RWPE2 (cell line): ENCODE data around the gene CEBPZOS.

Experiments
- ATAC-seq: fragments of 200-7000 bp; cut with Tn5 transposase; 3 replicates; pipeline ENCODE4 v1.9.1; 2021; ENCODE audit warnings: low read depth
- DNase-seq: peaks from one replicate; pipeline ENCODE4 v3.0.0-alpha.2; 2020; ENCODE audit warnings: low spot score
- H3K27ac ChIP-seq: fragments of 450-650 bp; 2 replicates; pipeline ENCODE4 v1.5.1; 2017; ENCODE audit warnings: mild to moderate bottlenecking; ENCODE audit not compliant: poor library complexity, severe bottlenecking
- H3K27me3 ChIP-seq: fragments of 250-450 bp; sonication (Bioruptor Pico); 2 replicates; pipeline ENCODE4 v1.5.1; 2021; ENCODE audit warnings: mild to moderate bottlenecking, moderate library complexity; ENCODE audit not compliant: insufficient read depth, poor library complexity, severe bottlenecking
- H3K36me3 ChIP-seq: fragments of 250-450 bp; sonication (Bioruptor Pico); 2 replicates; pipeline ENCODE4 v1.5.1; 2020; ENCODE audit warnings: low read depth, mild to moderate bottlenecking, moderate library complexity
- H3K4me1 ChIP-seq: fragments of 250-450 bp; sonication (Bioruptor Pico); 2 replicates; pipeline ENCODE4 v1.5.1; 2021; ENCODE audit warnings: mild to moderate bottlenecking, moderate library complexity; ENCODE audit not compliant: insufficient read depth, poor library complexity, severe bottlenecking
- H3K4me3 ChIP-seq: fragments of 250-450 bp; sonication (Bioruptor Pico); 2 replicates; pipeline ENCODE4 v1.5.1; 2021; ENCODE audit warnings: mild to moderate bottlenecking, moderate library complexity; ENCODE audit not compliant: severe bottlenecking
- H3K9me3 ChIP-seq: fragments of 250-450 bp; sonication (Bioruptor Pico); 2 replicates; pipeline ENCODE4 v1.5.1; 2021; ENCODE audit warnings: mild to moderate bottlenecking, moderate library complexity; ENCODE audit not compliant: severe bottlenecking
- TF ChIP-seq, protein P1 (sequence below): fragments of 450-650 bp; IDR thresholded peaks from one replicate; pipeline ENCODE4 v1.5.1; 2017; ENCODE audit warnings: mild to moderate bottlenecking, moderate library complexity; ENCODE audit not compliant: poor library complexity, severe bottlenecking

The CEBPZOS gene

DNA sequence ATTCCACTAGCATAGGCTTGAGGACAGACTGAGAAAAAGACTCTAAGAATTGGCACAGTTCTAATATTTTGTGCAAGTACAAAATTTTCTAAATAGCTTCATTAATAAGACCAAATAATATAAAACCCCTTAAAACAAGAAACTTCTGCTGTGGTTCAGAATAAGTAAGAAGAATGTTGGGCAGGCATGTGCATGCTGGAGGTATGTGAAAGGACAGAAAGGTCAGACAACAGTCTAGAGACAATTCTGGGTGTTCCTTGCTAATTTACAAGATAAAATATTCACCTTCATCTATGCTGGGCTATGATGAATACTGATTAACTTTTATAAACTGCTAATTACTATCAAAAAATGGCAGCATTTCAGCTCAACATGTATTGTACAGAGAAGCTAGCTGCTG lies 14.9 kb downstream of the CEBPZOS start:
- ATAC-seq (no peak), DNase-seq (no peak)
- H3K4me3 ChIP-seq = no peak overlapping the region
- no peak overlapping the region for H3K27ac ChIP-seq
- H3K27me3 ChIP-seq = no peaks in the 10 kb centered on the region
- peaks cover 4% of the 10 kb centered on the region for H3K9me3 ChIP-seq
- TF ChIP-seq, protein P1, sequence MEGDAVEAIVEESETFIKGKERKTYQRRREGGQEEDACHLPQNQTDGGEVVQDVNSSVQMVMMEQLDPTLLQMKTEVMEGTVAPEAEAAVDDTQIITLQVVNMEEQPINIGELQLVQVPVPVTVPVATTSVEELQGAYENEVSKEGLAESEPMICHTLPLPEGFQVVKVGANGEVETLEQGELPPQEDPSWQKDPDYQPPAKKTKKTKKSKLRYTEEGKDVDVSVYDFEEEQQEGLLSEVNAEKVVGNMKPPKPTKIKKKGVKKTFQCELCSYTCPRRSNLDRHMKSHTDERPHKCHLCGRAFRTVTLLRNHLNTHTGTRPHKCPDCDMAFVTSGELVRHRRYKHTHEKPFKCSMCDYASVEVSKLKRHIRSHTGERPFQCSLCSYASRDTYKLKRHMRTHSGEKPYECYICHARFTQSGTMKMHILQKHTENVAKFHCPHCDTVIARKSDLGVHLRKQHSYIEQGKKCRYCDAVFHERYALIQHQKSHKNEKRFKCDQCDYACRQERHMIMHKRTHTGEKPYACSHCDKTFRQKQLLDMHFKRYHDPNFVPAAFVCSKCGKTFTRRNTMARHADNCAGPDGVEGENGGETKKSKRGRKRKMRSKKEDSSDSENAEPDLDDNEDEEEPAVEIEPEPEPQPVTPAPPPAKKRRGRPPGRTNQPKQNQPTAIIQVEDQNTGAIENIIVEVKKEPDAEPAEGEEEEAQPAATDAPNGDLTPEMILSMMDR = no peak
- H3K36me3 ChIP-seq = peaks cover 98% of the 10 kb centered on the region
- H3K4me1 ChIP-seq = no peaks in the 10 kb centered on the region

- H3K4me3 ChIP-seq = no peak overlapping the region
- H3K27ac ChIP-seq = no peak overlapping the region
- DNase-seq = no peak
- ATAC-seq = no peak
- peaks cover 98% of the 10 kb centered on the region for H3K36me3 ChIP-seq
- H3K27me3 ChIP-seq = no peaks in the 10 kb centered on the region
- peaks cover 2% of the 10 kb centered on the region for H3K9me3 ChIP-seq
- TF ChIP-seq, protein P1 = no peak
- no peaks in the 10 kb centered on the region for H3K4me1 ChIP-seq
Observed at GRCh38 chr2:37211939-37212338, 15.6 kb downstream of the CEBPZOS start.

- Histone ChIP-seq H3K4me3 (no peak overlapping the region), H3K27ac (no peak overlapping the region), H3K4me1 (no peaks in the 10 kb centered on the region), H3K9me3 (no peaks in the 10 kb centered on the region), H3K27me3 (no peaks in the 10 kb centered on the region), H3K36me3 (peaks cover 90% of the 10 kb centered on the region)
- TF ChIP-seq, protein P1 = no peak
- DNase-seq = no peak
- no peak for ATAC-seq
Observed at GRCh38 chr2:37215250-37215649, 19.0 kb downstream of the CEBPZOS start.

DNA sequence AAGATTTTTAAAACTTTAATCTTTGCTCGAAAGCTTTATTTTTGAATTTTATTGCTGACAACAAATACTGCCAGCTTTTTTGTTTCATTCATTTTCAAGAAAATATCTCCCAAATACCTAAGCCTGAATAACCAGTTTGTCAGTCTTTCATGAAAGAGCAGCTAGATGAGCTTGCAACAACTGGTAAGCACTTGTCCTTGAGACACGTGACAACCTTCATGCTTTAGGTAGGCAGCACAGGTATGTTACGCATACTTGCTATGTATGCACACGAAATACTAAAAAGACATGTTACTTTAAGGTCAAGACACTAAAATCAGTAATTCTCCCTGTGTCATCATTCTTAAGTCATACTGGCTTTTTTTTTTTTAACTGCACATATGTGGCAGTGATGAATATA lies 22.8 kb downstream of the CEBPZOS start:
- H3K36me3 ChIP-seq = peaks cover 91% of the 10 kb centered on the region
- H3K27me3 ChIP-seq = no peaks in the 10 kb centered on the region
- H3K4me1 ChIP-seq = no peaks in the 10 kb centered on the region
- ATAC-seq (no peak), DNase-seq (no peak)
- H3K4me3 ChIP-seq = no peak overlapping the region
- H3K9me3 ChIP-seq = no peaks in the 10 kb centered on the region
- H3K27ac ChIP-seq = no peak overlapping the region
- TF ChIP-seq, protein P1 = no peak

GRCh38 chr2:37223131-37223530 lies 26.8 kb downstream of the CEBPZOS start:
- no peaks in the 10 kb centered on the region for H3K9me3 ChIP-seq
- TF ChIP-seq, protein P1 = no peak
- H3K27me3 ChIP-seq = no peaks in the 10 kb centered on the region
- ATAC-seq = no peak
- H3K4me1 ChIP-seq = no peaks in the 10 kb centered on the region
- H3K36me3 ChIP-seq = peaks cover 91% of the 10 kb centered on the region
- DNase-seq = no peak
- no peak overlapping the region for H3K27ac ChIP-seq
- no peak overlapping the region for H3K4me3 ChIP-seq
